Measurements from ENCODE around the gene KIF6.

GRCh38 chr6:39309942-39310531 lies 415.2 kb downstream of the KIF6 start:
- TF ChIP-seq, protein P1, sequence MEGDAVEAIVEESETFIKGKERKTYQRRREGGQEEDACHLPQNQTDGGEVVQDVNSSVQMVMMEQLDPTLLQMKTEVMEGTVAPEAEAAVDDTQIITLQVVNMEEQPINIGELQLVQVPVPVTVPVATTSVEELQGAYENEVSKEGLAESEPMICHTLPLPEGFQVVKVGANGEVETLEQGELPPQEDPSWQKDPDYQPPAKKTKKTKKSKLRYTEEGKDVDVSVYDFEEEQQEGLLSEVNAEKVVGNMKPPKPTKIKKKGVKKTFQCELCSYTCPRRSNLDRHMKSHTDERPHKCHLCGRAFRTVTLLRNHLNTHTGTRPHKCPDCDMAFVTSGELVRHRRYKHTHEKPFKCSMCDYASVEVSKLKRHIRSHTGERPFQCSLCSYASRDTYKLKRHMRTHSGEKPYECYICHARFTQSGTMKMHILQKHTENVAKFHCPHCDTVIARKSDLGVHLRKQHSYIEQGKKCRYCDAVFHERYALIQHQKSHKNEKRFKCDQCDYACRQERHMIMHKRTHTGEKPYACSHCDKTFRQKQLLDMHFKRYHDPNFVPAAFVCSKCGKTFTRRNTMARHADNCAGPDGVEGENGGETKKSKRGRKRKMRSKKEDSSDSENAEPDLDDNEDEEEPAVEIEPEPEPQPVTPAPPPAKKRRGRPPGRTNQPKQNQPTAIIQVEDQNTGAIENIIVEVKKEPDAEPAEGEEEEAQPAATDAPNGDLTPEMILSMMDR (IDR thresholded peaks at IDR 0.05), result peak; percentile 78
- TF ChIP-seq RAD21 (conservative IDR thresholded peaks at IDR 0.05 in 1 of 2, IDR thresholded peaks at IDR 0.05 in 1 of 2) (peak; percentile 83 to 89), EP300 (IDR thresholded peaks at IDR 0.05) (no peak), MAX (IDR thresholded peaks at IDR 0.05) (no peak), CHD4 (IDR thresholded peaks at IDR 0.05; ENCODE audit: borderline replicate concordance) (no peak), RFX5 (IDR thresholded peaks at IDR 0.05) (no peak)
- TF ChIP-seq, protein P2, sequence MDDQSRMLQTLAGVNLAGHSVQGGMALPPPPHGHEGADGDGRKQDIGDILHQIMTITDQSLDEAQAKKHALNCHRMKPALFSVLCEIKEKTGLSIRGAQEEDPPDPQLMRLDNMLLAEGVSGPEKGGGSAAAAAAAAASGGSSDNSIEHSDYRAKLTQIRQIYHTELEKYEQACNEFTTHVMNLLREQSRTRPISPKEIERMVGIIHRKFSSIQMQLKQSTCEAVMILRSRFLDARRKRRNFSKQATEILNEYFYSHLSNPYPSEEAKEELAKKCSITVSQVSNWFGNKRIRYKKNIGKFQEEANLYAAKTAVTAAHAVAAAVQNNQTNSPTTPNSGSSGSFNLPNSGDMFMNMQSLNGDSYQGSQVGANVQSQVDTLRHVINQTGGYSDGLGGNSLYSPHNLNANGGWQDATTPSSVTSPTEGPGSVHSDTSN (IDR thresholded peaks at IDR 0.05), result no peak

All from A549 (cell line).